ENCODE measurements around the gene TFDP2. TPM values are rescaled to one million over a fixed set of nuclear protein-coding genes. Genes with fewer than 3 reads are reported as not detected.

TFDP2 gene
- total and polyA plus RNA-seq, 2 donors (not counting 1 experiment from before 2014, with no cell fraction given): 5.5 to 31.7 TPM

GRCh38 chr3:141959589-141960554 lies 189.5 kb downstream of the TFDP2 start:
- DNase-seq (no peak), ATAC-seq (ENCODE audit: low read depth) (no peak)
- POLR2A ChIA-PET: no interaction called here
- TF ChIP-seq CTCF (IDR thresholded peaks at IDR 0.05) (no peak), EZH2 (IDR thresholded peaks at IDR 0.05; ENCODE audit: borderline replicate concordance, insufficient read depth, low read depth, low read length, poor library complexity, severe bottlenecking) (no peak)
- H3K27me3 Mint-ChIP-seq: no peaks in the 10 kb centered on the region
- H4K20me1 ChIP-seq (ENCODE audit: control insufficient read depth, insufficient read depth, low read length, poor library complexity, severe bottlenecking): no peaks in the 10 kb centered on the region
- H3K9ac ChIP-seq (ENCODE audit: low read length): no peak overlapping the region
- peaks cover 7 to 8% of the 10 kb centered on the region in 2 experiments for H3K36me3 ChIP-seq (replicated peaks in 1 of 2; ENCODE audit: control extremely low read depth in 1 of 2, control insufficient read depth in 1 of 2, extremely low read depth in 1 of 2, insufficient read depth in 2 of 2, low read length in 1 of 2)
- H3K4me2 ChIP-seq (replicated peaks; ENCODE audit: low read depth, low read length, poor library complexity, severe bottlenecking): no peak overlapping the region
- H3K27me3 ChIP-seq (replicated peaks in 1 of 4; ENCODE audit: control extremely low read depth in 1 of 4, control insufficient read depth in 3 of 4, insufficient read depth in 4 of 4, low read length in 3 of 4): no peaks in the 10 kb centered on the region
- H3K27ac ChIP-seq (ENCODE audit: low read length in 2 of 2): no peak overlapping the region
- H3K4me3 Mint-ChIP-seq: no peak overlapping the region
- 100% methylated on average over 1 of the region's 8 CpGs for WGBS (ENCODE audit: insufficient coverage)
- CTCF ChIA-PET: interaction anchor here (4.6 kb wide), 1 partner anchor 321 kb away, joined by 27 read pairs; no protein-coding TSS in a partner anchor
- no peaks in the 10 kb centered on the region for H3K4me1 Mint-ChIP-seq
- no peak overlapping the region for H3K4me3 ChIP-seq (ENCODE audit: control extremely low read depth in 1 of 5, extremely low read depth in 1 of 5, insufficient read depth in 1 of 5, low read depth in 2 of 5, low read length in 4 of 5)
- H3K4me1 ChIP-seq (ENCODE audit: control insufficient read depth in 2 of 2, insufficient read depth in 2 of 2, low read length in 2 of 2): no peaks in the 10 kb centered on the region
- H3K27ac Mint-ChIP-seq: no peak overlapping the region
- H3K9me3 Mint-ChIP-seq (ENCODE audit: insufficient read depth): no peaks in the 10 kb centered on the region
- H2AFZ ChIP-seq (ENCODE audit: insufficient read depth, low read depth, low read length, poor library complexity, severe bottlenecking): no peak overlapping the region
- no peaks in the 10 kb centered on the region for H3K9me3 ChIP-seq (ENCODE audit: control extremely low read depth in 1 of 3, control insufficient read depth in 2 of 3, insufficient read depth in 1 of 3, low read length in 2 of 3)
- intact Hi-C loops (cut with micrococcal nuclease): no loop called here
- no peaks in the 10 kb centered on the region for H3K79me2 ChIP-seq (ENCODE audit: control insufficient read depth, insufficient read depth, low read length)

DNA sequence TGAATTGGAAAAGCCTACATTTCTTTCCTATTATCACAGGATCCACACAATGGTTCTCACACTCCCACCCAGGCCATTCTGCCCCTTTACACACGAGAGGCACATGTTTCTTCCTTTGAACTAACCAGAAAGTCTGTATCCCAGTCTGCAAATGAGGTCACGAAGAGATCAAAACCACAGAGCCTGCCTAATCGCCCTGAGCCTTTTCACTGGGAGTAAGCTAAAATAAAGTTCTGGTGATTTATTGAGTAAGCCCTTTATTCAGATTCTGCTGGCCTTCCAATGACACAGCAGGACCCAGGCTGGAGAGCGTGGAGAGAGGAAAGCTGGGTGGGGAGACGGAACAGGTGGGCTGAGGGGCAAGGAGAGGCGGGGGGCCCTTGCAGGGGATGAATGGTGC lies 194.2 kb downstream of the TFDP2 start:
- ATAC-seq (ENCODE audit: low read depth) (no peak), DNase-seq (no peak)
- H3K9me3 Mint-ChIP-seq (ENCODE audit: insufficient read depth): no peaks in the 10 kb centered on the region
- Histone ChIP-seq H3K27me3 (replicated peaks in 1 of 4; ENCODE audit: control extremely low read depth in 1 of 4, control insufficient read depth in 3 of 4, insufficient read depth in 4 of 4, low read length in 3 of 4) (no peaks in the 10 kb centered on the region), H3K36me3 (replicated peaks in 1 of 2; ENCODE audit: control extremely low read depth in 1 of 2, control insufficient read depth in 1 of 2, extremely low read depth in 1 of 2, insufficient read depth in 2 of 2, low read length in 1 of 2) (peaks cover 14 to 17% of the 10 kb centered on the region in 2 experiments), H3K9ac (ENCODE audit: low read length) (no peak overlapping the region), H3K9me3 (ENCODE audit: control extremely low read depth in 1 of 3, control insufficient read depth in 2 of 3, insufficient read depth in 1 of 3, low read length in 2 of 3) (peaks cover 0 to 1% (median 0%) of the 10 kb centered on the region in 3 donors), H3K4me2 (replicated peaks; ENCODE audit: low read depth, low read length, poor library complexity, severe bottlenecking) (no peak overlapping the region), H3K79me2 (ENCODE audit: control insufficient read depth, insufficient read depth, low read length) (no peaks in the 10 kb centered on the region), H2AFZ (ENCODE audit: insufficient read depth, low read depth, low read length, poor library complexity, severe bottlenecking) (no peak overlapping the region), H3K27ac (ENCODE audit: low read length in 2 of 2) (no peak overlapping the region), H3K4me1 (ENCODE audit: control insufficient read depth in 2 of 2, insufficient read depth in 2 of 2, low read length in 2 of 2) (no peaks in the 10 kb centered on the region), H4K20me1 (ENCODE audit: control insufficient read depth, insufficient read depth, low read length, poor library complexity, severe bottlenecking) (no peaks in the 10 kb centered on the region), H3K4me3 (ENCODE audit: control extremely low read depth in 1 of 5, extremely low read depth in 1 of 5, insufficient read depth in 1 of 5, low read depth in 2 of 5, low read length in 4 of 5) (no peak overlapping the region)
- no peaks in the 10 kb centered on the region for H3K27me3 Mint-ChIP-seq
- WGBS (ENCODE audit: insufficient coverage): 45% methylated on average over 4 of the region's 6 CpGs
- no peak overlapping the region for H3K4me3 Mint-ChIP-seq
- intact Hi-C loops (cut with micrococcal nuclease): no loop called here
- TF ChIP-seq EZH2 (IDR thresholded peaks at IDR 0.05; ENCODE audit: borderline replicate concordance, insufficient read depth, low read depth, low read length, poor library complexity, severe bottlenecking) (no peak), CTCF (IDR thresholded peaks at IDR 0.05) (no peak)
- CTCF ChIA-PET: interaction anchor here (0.6 kb wide), 1 partner anchor 320 kb away, joined by 3 read pairs; no protein-coding TSS in a partner anchor
- peaks cover 6% of the 10 kb centered on the region for H3K4me1 Mint-ChIP-seq
- POLR2A ChIA-PET: no interaction called here
- H3K27ac Mint-ChIP-seq: no peak overlapping the region
